WTC11 (cell line): Measurements from ENCODE around the gene TACC2. TPM values are rescaled to one million over a fixed set of nuclear protein-coding genes. Genes with fewer than 3 reads are reported as not detected.

Experiments used
- ATAC-seq: fragments of 200-7000 bp; cut with Tn5 transposase; 2 replicates; pipeline ENCODE4 v1.10.0; 2021; ENCODE audit warnings: mild to moderate bottlenecking, moderate library complexity
- CTCF ChIA-PET: fragments of 300-600 bp; sonication (Branson Sonifier 250); formaldehyde crosslinking; loops from one replicate; lab custom pipeline; 2021; ENCODE audit warnings: antibody characterized with exemption; lab: Charles Lee
- POLR2A ChIA-PET: fragments of 350-600 bp; sonication (Branson Sonifier 250); formaldehyde crosslinking; loops from one replicate; lab custom pipeline; 2021; ENCODE audit warnings: antibody characterized with exemption; lab: Charles Lee
- DNase-seq: peaks from one replicate; pipeline ENCODE4 v3.0.0; 2021; ENCODE audit warnings: low spot score
- H3K27ac Mint-ChIP-seq: 2 replicates; pipeline ENCODE4 v1.8.0; 2021; ENCODE audit warnings: mixed read lengths
- H3K27me3 Mint-ChIP-seq: 2 replicates; pipeline ENCODE4 v1.8.0; 2021; ENCODE audit warnings: low read depth, mild to moderate bottlenecking, moderate library complexity, mixed read lengths
- H3K36me3 Mint-ChIP-seq: 2 replicates; pipeline ENCODE4 v1.8.0; 2021; ENCODE audit warnings: mixed read lengths
- H3K4me1 Mint-ChIP-seq: 2 replicates; pipeline ENCODE4 v1.8.0; 2022; ENCODE audit warnings: mixed read lengths
- H3K4me3 Mint-ChIP-seq: 2 replicates; pipeline ENCODE4 v1.8.0; 2021; ENCODE audit warnings: mild to moderate bottlenecking, moderate library complexity, mixed read lengths
- H3K9me3 Mint-ChIP-seq: 2 replicates; pipeline ENCODE4 v1.8.0; 2021; ENCODE audit warnings: mixed read lengths
- ATF2 ChIP-seq: sonication (generic); formaldehyde crosslinking; IDR thresholded peaks from 2 replicates; pipeline ENCODE4 v1.8.1; 2022; ENCODE audit warnings: low read depth, missing genetic modification reagents, borderline replicate concordance
- ATF6 ChIP-seq: sonication (generic); formaldehyde crosslinking; IDR thresholded peaks from 2 replicates; pipeline ENCODE4 v1.8.1; 2023; ENCODE audit warnings: mild to moderate bottlenecking, missing genetic modification reagents
- ESRRA ChIP-seq: sonication (generic); formaldehyde crosslinking; IDR thresholded peaks from 2 replicates; pipeline ENCODE4 v1.8.1; 2022; ENCODE audit warnings: mild to moderate bottlenecking, missing genetic modification reagents, borderline replicate concordance
- FOXJ3 ChIP-seq: sonication (generic); formaldehyde crosslinking; IDR thresholded peaks from 2 replicates; pipeline ENCODE4 v1.9.0; 2021; ENCODE audit warnings: missing genetic modification reagents, mild to moderate bottlenecking, borderline replicate concordance
- KAT7 ChIP-seq: sonication (generic); formaldehyde crosslinking; IDR thresholded peaks from 2 replicates; pipeline ENCODE4 v1.8.1; 2023; ENCODE audit warnings: missing genetic modification reagents, mild to moderate bottlenecking, borderline replicate concordance
- MAX ChIP-seq: sonication (generic); formaldehyde crosslinking; IDR thresholded peaks from 2 replicates; pipeline ENCODE4 v1.8.0; 2022; ENCODE audit warnings: mild to moderate bottlenecking, missing genetic modification reagents
- NFYB ChIP-seq: sonication (generic); formaldehyde crosslinking; conservative IDR thresholded peaks from 2 replicates; pipeline ENCODE4 v1.8.0; 2022; ENCODE audit warnings: low read depth, missing genetic modification reagents
- NR3C1 ChIP-seq: sonication (generic); formaldehyde crosslinking; conservative IDR thresholded peaks from 2 replicates; pipeline ENCODE4 v1.8.1; 2023; ENCODE audit warnings: low read depth, mild to moderate bottlenecking, missing genetic modification reagents
- ZNF219 ChIP-seq: sonication (generic); formaldehyde crosslinking; IDR thresholded peaks from 2 replicates; pipeline ENCODE4 v1.8.0; 2023; ENCODE audit warnings: missing genetic modification reagents, mild to moderate bottlenecking, borderline replicate concordance
- ZNF232 ChIP-seq: sonication (generic); formaldehyde crosslinking; IDR thresholded peaks from 2 replicates; pipeline ENCODE4 v1.8.0; 2022; ENCODE audit warnings: mild to moderate bottlenecking, missing genetic modification reagents
- ZSCAN18 ChIP-seq: fragments of 250-450 bp; sonication (Bioruptor Pico); IDR thresholded peaks from 2 replicates; pipeline ENCODE4 v2.1.2; 2022; ENCODE audit warnings: mild to moderate bottlenecking, moderate library complexity
- total RNA-seq: library from RNA; stranded (reverse); gene quantifications from 3 replicates; pipeline ENCODE4 v1.2.3, GENCODE V29; 2021
- TF ChIP-seq, protein P1 (sequence below): fragments of 250-450 bp; sonication (Bioruptor Pico); IDR thresholded peaks from 2 replicates; pipeline ENCODE4 v1.9.0; 2021; ENCODE audit warnings: moderate library complexity, mild to moderate bottlenecking, inconsistent platforms, borderline replicate concordance
- TF ChIP-seq, protein P2 (sequence below): sonication (generic); formaldehyde crosslinking; IDR thresholded peaks from 2 replicates; pipeline ENCODE4 v1.8.0; 2022; ENCODE audit warnings: mild to moderate bottlenecking, missing genetic modification reagents
- TF ChIP-seq, protein P3 (sequence below): fragments of 250-450 bp; sonication (Bioruptor Pico); IDR thresholded peaks from 2 replicates; pipeline ENCODE4 v1.9.0; 2021; ENCODE audit warnings: mild to moderate bottlenecking

Gene TACC2
- total RNA-seq, 1 experiment from 2014 or later: 28.9 TPM

DNA sequence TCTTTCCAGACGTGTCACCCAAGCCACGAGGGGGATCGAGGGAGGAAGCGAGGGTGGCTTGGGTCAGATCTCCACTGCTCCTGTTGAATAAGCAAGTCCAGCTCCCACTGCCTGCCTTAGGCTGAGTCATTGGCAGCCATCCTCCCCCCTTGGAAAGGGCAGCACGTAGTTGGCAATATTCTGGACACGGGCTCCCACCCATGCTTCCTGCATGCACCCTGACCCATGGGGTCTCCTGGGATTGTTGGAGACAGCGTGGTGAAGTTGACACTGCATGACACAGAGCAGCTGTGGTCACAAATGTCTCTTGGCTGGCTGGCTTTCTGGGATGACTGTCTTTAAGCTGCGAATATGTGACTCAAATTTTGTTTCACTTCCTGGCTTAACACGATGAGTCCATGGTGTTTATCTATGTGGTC is 293.3 kb downstream of the TACC2 start (continued):
- TF ChIP-seq NR3C1 (CRISPR knock-in tag): no peak

DNA sequence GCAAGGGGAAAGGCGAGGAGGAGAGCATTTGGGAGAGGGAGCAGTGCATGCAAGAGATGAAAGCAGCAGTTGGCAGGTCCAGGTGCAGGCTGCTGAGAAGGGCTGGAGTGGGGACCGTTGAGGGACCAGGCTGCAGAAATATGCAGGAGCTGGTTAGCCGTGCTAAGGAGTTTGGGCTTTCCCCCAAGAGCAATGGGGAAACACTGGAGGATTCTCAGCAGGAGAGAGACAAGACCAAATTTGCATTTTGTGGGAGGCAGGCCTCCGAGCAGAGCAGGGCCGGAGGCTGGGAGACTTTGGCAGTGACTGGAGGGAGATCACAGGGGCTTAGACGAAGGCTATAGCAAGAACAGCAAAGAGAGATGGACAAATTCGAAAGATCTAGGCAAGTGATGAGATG is 293.9 kb downstream of the TACC2 start:
- ATAC-seq (peak; percentile 43), DNase-seq (no peak)
- no peak overlapping the region for H3K4me3 Mint-ChIP-seq
- ChIA-PET CTCF (interaction anchor here (1.0 to 4.1 kb wide), 4 partner anchors 14 to 366 kb away, joined by 3 to 18 read pairs (median 6); no protein-coding TSS in a partner anchor), POLR2A (no interaction called here)
- H3K4me1 Mint-ChIP-seq: peaks cover 19% of the 10 kb centered on the region
- TF ChIP-seq KAT7 (CRISPR knock-in tag): no peak
- no peak for TF ChIP-seq ESRRA
- TF ChIP-seq, protein P1, sequence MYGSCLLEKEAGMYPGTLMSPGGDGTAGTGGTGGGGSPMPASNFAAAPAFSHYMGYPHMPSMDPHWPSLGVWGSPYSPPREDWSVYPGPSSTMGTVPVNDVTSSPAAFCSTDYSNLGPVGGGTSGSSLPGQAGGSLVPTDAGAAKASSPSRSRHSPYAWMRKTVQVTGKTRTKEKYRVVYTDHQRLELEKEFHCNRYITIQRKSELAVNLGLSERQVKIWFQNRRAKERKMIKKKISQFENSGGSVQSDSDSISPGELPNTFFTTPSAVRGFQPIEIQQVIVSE: no peak
- no peak for TF ChIP-seq ZNF219 (CRISPR knock-in tag)
- TF ChIP-seq, protein P2, sequence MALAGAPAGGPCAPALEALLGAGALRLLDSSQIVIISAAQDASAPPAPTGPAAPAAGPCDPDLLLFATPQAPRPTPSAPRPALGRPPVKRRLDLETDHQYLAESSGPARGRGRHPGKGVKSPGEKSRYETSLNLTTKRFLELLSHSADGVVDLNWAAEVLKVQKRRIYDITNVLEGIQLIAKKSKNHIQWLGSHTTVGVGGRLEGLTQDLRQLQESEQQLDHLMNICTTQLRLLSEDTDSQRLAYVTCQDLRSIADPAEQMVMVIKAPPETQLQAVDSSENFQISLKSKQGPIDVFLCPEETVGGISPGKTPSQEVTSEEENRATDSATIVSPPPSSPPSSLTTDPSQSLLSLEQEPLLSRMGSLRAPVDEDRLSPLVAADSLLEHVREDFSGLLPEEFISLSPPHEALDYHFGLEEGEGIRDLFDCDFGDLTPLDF (CRISPR knock-in tag): no peak
- no peak for TF ChIP-seq ZSCAN18
- TF ChIP-seq, protein P3, sequence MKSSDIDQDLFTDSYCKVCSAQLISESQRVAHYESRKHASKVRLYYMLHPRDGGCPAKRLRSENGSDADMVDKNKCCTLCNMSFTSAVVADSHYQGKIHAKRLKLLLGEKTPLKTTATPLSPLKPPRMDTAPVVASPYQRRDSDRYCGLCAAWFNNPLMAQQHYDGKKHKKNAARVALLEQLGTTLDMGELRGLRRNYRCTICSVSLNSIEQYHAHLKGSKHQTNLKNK (CRISPR knock-in tag): no peak
- no peak for TF ChIP-seq ZNF232
- TF ChIP-seq FOXJ3 (CRISPR knock-in tag): no peak
- TF ChIP-seq, all 79 proteins: peak for 0
- H3K27me3 Mint-ChIP-seq: no peaks in the 10 kb centered on the region; the same call in 1 of the 2 replicates
- H3K9me3 Mint-ChIP-seq: no peaks in the 10 kb centered on the region
- no peaks in the 10 kb centered on the region for H3K36me3 Mint-ChIP-seq
- no peak overlapping the region for H3K27ac Mint-ChIP-seq

GRCh38 chr10:122285506-122286444 is 296.8 kb downstream of the TACC2 start:
- TF ChIP-seq ATF6 (CRISPR knock-in tag) (no peak), ATF2 (no peak), MAX (no peak), NFYB (no peak)
- Mint-ChIP-seq H3K27me3 (no peaks in the 10 kb centered on the region; the same call in 1 of the 2 replicates), H3K4me1 (peaks cover 19% of the 10 kb centered on the region), H3K9me3 (no peaks in the 10 kb centered on the region), H3K4me3 (no peak overlapping the region), H3K36me3 (no peaks in the 10 kb centered on the region), H3K27ac (no peak overlapping the region)
- ChIA-PET CTCF (interaction anchor here (0.6 to 4.1 kb wide), 2 partner anchors 13 to 150 kb away, joined by 3 to 18 read pairs; no protein-coding TSS in a partner anchor), POLR2A (no interaction called here)
- DNase-seq (no peak), ATAC-seq (no peak)
